Dermis microvascular lymphatic vessel endothelial cell (primary cell): ENCODE measurements around the gene PRDX6. TPM values are rescaled to one million over a fixed set of nuclear protein-coding genes. Genes with fewer than 3 reads are reported as not detected.
A peak's percentile ranks its signal among the peaks of the same experiment; 100 is the strongest.
"Not testable (repeated sequence)": the region's sequence is repeated elsewhere in the genome, so short reads cannot be mapped to it uniquely, and the experiment has no call there.

Experiments used
- DNase-seq, 2 donors: peaks; one replicate each; pipeline versions ENCODE4 v3.0.0 to v3.0.0-alpha.2; 2010; ENCODE audit warnings: low read depth in 2 of 2
- total RNA-seq: library from RNA; depleted of rRNA; stranded (reverse); fragments of >200 nt; gene quantifications from 2 replicates; pipeline ENCODE4 v1.2.1, GENCODE V29; 2014

The PRDX6 gene
- total RNA-seq, 1 donor from 2014 or later = 120 TPM

DNA sequence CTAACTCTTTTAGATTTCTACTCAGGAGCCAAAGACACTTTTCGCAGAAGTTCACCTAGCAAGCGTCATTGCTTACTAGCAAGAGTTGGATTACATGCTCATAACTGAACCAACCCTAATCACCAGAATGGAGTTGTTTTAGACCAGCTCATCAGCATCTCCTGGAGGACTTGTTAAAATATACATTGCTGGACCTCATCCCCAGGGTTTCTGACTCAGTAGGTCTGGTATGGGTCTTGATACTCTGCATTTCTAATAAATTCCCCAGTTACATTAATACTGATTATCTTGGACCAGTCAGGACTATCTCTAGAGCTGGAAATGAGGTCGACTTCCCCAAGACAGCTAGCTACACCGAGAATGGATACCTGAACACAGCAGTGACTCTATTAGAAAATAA lies 9.7 kb upstream of the PRDX6 start:
- no peak for DNase-seq

DNA sequence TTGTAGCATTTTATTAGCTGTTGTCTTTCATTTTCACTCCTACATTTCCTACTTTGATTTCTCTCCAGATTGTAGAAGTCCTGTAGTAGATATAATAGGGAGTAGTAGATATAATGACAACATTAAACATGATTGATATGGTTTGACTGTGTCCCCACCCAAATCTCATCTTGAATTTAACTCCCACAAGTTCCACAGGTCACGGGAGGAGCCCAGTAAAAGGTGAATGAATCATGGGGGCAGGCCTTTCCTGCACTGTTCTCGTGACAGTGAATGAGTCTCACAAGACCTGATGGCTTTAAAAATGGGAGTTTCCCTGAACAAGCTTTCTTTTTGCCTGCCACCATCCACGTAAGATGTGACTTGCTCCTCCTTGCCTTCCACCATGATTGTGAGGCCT lies 7.5 kb upstream of the PRDX6 start:
- no peak for DNase-seq

DNA sequence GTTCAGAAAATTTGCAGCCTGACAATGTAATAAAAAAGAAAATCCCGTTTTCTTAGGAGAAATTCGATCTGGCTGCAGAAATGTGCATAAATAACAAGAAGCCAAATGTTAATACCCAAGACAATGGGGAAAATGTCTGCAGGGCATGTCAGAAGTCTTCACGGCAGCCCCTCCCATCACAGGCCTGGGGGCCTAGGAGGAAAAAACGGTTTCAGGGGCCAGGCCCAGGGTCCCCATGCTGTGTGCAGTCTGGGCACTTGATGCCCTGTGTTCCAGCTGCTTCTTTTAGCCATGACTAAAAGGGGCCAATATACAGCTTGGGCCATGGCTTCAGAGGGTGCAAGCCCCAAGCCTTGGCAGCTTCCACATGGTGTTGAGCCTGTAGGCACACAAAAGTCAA lies 6.5 kb upstream of the PRDX6 start:
- no peak for DNase-seq

DNA sequence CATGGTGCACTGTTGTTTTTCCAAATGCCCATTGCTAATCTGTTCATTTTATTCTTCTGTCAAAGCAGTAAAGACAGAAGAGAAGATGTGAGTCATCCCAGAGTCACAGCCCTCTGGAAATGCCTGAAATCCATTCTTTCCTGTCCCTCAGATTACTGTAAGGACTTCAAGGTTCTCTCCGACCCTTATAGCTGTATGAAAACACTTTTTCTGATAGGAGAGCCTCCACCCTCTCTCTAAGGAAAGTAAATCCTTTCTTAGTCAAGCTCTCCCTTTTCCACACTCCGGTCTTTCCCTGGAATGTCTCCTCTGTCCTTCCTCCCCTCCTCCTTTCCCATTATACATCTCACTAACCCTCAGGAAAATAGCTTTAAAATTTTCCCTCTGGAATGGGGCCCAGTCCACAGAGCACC lies 3.5 kb upstream of the PRDX6 start:
- DNase-seq = peak in 1 of 2 donors; percentile 78

DNA sequence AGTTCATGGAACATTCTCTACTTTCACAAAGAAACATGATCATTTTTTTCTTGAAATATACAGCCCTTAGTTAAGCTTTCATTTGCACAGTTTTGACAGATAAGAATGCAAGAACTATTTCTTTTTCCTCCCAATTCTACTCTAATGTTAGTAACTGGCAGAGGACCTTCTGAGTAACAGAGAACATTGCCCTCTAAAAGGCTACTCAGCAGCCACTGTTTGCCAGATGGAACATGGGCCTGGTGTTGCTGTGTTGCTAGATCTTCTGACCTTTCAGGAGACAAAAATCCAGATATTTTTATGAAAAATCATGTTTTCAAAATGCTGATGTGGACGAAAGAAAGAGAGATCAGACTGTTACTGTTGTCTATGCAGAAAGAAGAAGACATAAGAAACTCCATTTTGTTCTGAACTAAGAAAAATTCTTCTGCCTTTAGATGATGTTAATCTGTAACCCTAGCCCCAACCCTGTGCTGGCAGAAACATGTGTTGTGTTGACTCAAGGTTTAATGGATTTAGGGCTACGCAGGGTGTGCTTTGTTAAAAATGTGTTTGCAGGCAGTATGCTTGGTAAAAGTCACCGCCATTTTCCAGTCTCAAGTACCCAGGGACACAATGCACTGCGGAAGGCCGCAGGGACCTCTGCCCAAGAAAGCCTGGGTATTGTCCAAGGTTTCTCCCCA lies 2.9 kb upstream of the PRDX6 start:
- DNase-seq = no peak

DNA sequence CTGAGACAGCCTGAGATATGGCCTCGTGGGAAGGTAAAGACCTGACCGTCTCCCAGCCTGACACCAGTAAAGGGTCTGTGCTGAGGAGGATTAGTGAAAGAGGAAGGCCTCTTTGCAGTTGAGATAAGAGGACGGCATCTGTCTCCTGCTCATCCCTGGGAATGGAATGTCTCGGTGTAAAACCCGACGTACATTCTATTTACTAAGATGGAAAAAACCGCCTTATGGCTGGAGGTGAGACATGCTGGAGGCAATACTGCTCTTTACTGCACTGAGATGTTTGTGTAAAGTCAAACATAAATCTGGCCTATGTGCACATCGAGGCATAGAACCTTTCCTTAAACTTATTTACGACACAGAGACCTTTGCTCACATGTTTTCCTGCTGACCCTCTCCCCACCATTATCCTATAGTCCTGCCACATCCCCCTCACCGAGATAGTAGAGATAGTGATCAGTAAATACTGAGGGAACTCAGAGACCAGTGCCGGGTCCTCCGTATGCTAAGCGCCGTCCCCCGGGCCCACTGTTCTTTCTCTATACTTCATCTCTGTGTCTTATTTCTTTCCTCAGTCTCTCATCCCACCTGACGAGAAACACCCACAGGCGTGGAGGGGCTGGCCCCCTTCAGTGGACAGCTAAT lies 2.2 kb upstream of the PRDX6 start:
- DNase-seq = not testable (repeated sequence)

DNA sequence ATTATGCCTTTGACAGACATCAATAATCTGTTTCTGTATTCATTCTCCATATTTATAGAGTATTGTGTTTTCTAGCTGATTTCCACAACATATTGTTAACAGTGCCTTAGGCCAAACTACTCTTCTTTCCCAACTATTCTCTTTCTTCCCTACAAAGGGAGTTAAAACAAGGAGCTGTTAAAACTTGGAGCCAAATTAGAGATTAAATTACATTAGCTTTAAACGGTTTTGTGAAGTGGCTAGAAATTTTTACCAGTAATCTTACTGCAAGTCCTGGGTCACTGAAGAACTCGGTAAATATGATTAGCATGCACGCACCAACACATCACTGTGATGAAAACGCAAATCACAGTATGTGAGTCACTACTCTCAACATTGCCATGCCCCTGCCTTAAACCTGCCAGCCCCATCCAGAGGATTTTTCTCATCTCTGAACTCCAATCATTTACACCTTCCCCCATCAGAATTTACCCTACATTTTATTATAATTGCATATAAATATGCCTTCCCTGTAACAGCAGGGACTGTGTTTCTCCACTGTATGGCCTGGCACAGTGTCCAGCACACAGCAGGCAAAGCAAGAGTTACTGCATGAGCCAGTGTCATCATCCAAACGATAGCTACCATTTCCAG lies 1.5 kb upstream of the PRDX6 start:
- DNase-seq = peak in 1 of 2 donors; percentile 17

DNA sequence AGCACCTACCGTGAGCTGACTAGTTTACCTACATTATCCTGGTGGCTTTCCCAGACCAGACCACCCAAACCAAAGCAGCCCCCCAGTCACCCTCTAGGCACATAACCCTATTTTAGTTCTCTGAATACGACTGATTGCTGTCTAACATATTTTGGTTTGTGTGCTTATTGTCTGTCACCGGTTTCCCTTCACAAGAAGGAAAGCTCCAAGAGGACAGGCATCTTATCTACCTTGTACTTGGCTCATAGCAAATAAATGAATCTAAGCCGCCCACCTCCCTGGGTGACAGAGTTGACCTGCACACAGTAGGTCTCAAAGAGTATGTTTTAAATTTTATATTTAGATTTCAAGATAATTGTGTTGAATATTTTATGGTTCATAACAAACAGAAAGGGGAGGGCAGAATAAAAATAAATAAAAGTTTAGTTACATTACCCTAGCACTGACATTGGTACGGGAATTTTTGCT lies 904 bp upstream of the PRDX6 start:
- DNase-seq = no peak

DNA sequence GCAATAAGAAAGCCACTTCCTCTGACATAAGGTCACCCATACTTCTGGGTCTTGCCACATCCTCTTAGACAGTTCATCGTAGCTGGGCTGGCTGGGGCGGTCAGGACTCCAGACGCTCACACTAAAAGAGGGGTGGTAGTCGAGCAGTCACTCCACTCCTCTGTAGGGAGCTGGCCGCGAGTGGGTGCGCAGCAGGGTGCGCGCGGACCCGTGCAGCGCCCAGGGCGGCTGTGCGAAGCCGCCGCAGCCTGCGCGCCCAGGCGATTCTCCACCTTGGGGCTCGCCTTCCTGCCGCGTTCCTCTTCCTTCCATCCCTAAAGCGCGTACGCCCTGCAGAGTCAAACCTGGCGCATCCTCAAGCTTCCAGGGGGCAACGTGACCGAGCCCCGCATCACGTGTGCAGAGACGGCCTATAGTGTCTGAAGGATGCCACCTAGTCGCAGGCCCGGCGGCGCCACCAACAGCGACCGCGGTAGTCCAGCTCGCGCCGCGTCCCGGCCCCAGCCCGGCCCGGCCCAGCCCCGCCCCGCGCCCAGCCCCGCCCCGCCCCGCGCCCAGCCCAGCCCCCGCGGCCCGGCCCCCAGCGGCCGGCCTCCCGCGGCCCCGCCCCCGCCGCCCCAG lies 360 bp upstream of the PRDX6 start:
- peak; percentile 80 to 94 for DNase-seq

DNA sequence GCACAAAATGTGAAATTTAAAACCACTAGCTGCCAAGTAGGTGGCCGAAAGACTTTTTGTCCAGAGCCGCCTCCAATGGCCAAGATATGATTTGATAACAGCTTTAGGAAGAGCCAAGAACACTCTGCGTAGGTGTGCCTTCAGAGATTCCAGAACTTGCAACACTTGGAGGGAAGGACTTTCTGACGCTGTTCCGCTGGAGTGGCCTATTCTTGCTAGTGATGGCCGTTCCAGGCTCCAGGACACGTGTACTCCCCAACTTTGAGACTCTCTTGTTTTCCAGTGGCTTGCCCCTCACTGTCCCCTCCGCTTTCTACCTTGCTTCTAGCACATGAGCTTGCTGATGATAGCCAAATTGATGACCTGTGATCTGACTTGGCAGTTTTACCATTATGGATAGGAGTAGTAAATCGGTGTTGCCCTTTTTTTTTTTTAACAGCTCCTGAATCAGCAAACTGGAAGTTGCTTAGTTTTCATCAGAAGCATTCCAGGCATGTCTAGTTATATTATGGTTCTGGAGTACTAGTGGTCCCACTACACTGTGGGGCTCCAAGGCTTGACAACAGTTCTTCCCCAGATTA lies 1.0 kb downstream of the PRDX6 start:
- DNase-seq = peak in 1 of 2 donors; percentile 55

DNA sequence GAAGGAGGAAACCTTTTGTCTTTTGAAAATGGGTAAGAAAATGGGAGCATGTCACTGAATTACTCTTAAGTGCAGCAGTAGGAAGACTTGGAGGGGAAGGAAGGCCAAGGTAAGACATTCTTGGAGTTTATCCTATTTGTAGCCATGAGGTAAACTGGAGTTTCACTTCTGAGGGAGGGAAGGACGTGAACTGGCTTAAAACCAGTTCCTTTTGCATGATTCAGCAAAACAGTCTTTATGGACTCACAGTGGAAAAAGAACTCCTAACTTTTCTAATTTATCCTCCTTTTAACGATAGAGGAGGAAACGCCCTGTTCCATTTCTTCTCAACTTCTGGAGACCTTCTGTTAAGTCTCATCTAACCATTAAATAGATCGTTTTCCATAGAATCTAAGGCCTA lies 2.5 kb downstream of the PRDX6 start:
- no peak for DNase-seq

DNA sequence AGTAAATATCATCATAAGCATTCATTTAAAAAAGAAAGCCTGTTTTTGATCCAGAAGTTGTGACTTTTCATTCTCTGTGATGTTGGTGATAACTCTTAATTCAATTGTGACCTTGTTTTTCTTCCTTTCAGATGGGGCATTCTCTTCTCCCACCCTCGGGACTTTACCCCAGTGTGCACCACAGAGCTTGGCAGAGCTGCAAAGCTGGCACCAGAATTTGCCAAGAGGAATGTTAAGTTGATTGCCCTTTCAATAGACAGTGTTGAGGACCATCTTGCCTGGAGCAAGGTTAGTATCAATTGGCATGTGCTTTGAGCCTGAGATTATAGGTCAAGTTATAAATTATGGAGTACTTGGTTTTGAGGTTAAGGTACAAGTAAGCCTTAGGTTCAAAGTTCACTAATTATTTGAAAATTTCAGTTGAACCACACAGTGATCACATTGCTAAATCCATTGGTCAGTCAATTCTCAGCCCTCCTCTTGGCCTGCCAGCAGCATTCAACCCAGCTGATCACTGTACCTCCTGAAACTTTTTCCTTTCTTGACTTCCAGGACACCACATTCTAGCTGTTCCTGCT lies 4.1 kb downstream of the PRDX6 start:
- no peak for DNase-seq

DNA sequence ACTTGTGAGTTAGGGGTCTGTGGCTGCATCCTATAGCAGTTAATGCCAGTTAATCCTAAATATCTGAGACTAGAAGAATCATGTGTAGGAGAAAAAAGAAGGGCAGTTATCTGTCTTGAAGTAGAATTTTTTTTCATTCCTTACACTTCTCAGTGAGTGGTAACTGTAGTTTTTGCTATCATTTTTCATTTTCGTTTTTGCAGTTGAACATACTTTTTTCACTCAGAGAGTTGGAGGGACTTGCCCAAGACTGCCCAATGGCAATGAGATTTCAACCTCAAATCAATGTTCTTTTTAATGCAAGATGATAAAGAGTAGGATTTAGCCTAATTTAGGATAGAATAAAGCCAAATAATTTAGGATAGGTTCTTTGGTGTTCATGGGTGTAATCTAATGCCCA lies 5.5 kb downstream of the PRDX6 start:
- DNase-seq = no peak

DNA sequence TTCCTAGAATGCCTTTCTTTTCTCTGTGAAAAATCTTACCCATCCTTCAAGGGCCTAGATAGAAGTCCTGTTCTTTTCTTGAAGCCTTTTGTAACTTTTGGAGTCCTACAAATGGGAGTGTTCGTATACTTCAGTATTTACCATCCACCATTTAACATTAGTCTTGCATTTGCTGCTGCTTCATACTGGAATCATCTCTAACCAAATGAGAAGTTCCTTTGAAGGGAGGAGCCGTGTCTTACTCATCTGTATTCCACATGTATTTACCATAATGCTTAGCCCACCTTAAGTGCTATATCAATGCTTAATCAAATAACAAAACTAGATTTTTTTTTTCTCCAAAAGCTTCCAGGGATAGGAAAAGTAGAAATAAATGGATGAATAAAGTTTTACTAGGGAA lies 7.1 kb downstream of the PRDX6 start:
- DNase-seq = no peak

DNA sequence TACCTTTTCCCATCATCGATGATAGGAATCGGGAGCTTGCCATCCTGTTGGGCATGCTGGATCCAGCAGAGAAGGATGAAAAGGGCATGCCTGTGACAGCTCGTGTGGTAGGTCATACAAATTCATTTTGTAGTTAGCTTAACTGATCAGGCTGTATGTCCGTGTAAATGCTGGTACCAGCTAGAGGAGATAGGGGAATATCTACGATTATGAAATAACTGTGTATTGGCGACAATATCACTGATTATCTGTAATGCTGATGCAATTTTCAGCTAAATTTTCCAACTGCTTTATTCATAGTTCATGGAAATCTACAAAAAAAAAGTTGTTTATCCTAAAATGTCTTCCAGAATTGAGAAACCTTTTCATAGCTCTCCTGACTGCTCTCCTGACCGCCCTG lies 8.3 kb downstream of the PRDX6 start:
- no peak for DNase-seq

DNA sequence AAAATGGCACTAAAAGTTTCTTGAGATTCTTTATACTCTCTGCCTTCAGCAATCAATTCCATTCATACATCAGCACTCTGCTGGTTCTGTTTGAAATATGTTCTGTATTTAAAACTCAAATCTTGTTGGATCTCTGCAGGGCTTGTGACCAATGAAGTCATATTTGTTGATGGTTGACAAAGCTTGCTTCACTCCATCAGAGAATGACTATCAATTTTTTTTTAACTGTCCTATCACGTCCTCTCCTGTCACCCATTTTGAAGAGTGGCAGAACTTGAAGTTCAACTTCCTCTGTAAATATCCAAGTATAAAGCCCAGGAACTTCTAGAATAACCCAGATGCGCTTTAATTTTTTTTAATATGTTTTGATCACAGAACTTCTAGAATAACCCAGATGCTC lies 10.9 kb downstream of the PRDX6 start:
- no peak for DNase-seq

DNA sequence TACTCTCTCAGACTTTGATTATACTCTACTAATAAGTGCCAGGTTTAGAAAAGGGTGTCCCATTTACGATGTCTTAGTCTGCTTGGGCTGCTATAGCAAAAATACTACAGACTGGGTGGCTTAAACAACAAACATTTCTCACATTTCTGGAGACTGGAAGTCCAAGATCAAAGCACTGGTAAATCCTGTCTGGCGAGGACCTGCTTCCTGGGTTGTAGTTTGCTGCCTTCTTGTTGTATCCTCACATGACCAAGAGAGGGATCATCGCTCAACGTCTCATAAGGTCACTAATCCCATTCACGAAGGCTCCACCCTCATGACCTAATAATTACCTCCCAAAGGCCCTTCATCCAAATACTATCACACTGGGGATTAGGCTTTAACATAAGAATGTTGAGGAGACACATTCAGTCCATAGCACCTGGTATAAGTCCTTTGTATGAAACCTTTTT lies 12.0 kb downstream of the PRDX6 start:
- no peak for DNase-seq

DNA sequence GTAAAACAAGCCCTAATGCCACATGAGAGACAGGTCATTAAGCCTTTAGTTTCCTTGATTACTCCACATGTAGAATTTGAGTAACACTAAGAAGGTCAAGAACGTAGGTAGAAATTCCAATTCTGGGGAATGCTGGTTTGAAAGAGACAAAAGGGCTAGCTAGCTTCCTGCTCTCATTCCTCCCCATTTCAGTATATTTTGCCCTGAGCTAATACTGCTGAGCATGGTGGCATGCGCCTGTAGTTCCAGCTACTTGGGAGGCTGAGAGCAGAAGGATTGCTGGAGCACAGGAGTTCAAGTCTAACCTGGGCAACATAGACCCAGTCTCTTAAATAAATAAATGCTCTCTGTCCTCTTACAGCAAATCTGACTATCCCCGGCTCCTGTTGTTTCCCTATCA lies 12.8 kb downstream of the PRDX6 start:
- DNase-seq = no peak

DNA sequence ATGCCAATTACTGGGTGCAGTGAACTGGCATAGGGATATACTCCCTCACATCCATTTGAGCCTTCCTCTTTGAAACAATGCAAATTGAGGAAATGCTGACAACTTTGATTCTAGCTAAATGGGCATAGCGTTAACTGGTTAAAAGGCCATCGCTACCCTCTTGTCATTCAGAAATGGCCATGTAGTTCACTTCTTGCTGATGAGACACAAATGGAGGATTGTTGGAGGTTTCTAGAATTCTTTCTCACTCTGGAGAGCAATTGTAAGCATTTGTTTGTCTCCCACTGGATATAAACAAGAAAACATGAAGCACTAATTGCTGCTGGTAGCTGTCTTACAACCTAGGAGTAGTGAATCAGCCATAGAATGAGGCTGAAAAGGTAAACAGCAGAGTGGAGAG lies 14.4 kb downstream of the PRDX6 start:
- no peak for DNase-seq

DNA sequence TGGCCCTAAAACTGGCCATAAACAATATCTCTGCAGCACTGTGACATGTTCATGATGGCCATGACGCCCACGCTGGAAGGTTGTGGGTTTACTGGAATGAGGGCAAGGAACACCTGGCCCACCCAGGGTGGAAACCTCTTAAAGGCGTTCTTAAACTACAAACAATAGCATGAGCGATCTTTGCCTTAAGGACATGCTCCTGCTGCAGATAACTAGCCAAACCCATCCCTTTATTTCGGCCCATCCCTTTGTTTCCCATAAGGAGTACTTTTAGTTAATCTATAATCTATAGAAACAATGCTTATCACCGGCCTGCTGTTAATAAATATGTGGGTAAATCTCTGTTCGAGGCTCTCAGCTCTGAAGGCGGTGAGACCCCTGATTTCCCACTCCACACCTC lies 16.0 kb downstream of the PRDX6 start:
- not testable (repeated sequence) for DNase-seq

DNA sequence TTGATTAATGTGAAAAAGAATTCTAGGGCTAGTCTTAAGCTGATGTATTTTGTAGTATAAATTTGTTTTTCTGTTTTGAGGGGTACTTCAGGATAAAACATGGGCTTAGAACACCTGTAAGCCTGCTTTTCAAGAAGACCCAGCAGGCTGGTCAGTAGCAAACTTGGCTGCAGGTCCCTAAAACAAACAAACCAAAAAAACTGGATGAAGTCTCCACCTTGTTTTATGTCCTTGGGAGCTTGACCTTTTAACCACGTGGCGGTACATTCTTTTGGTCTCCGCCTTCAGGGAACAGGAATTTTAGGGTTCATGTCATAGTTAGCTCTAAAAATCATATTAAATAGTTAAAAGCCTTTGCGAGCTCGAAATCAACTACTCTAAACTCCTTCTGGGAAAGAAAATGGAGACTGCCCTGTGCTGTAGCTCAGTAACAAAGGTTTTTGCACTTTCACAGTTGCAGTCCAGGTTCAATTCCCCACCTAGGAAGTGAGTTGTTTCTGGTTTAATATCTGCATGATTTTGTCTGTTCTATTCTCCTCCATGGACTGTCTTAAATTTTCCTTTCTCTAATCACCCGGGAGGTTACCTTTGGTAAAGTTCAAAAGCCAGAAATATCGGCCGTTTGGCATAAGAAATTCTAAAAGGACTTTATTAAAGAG lies 18.6 kb downstream of the PRDX6 start:
- no peak for DNase-seq
